Neural progenitor cell (in vitro differentiated cells): ENCODE data around the gene NOP10.

ENCODE experiments used
- EZH2 ChIP-seq: fragments of 200-600 bp; sonication (generic); IDR thresholded peaks from 2 replicates; pipeline ENCODE4 v1.6.1; 2017; ENCODE audit warnings: antibody characterized with exemption, mild to moderate bottlenecking, moderate library complexity
- TF ChIP-seq, protein P1 (sequence below): fragments of 200-600 bp; sonication (generic); IDR thresholded peaks from 2 replicates; pipeline ENCODE4 v1.5.1; 2017; ENCODE audit warnings: antibody characterized with exemption, mild to moderate bottlenecking

DNA sequence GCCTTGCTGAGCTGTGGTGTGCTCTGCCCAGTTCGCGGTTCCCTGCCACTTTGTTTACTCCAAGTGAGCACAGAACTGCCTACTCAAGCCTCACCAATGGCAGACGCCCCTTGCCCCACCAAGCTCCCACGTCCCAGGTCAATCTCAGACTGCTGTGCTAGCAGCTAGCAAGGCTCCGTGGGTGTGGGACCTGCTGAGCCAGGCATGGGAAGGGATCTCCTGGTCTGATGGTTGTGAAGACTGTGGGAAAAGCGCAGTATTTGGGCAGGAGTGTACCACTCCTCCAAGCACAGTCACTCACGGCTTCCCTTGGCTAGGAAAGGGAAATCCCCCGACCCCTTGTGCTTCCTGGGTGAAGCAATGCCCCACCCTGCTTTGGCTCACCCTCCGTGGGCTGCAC lies 50.3 kb downstream of the NOP10 start:
- TF ChIP-seq EZH2, result no peak
- TF ChIP-seq, protein P1, sequence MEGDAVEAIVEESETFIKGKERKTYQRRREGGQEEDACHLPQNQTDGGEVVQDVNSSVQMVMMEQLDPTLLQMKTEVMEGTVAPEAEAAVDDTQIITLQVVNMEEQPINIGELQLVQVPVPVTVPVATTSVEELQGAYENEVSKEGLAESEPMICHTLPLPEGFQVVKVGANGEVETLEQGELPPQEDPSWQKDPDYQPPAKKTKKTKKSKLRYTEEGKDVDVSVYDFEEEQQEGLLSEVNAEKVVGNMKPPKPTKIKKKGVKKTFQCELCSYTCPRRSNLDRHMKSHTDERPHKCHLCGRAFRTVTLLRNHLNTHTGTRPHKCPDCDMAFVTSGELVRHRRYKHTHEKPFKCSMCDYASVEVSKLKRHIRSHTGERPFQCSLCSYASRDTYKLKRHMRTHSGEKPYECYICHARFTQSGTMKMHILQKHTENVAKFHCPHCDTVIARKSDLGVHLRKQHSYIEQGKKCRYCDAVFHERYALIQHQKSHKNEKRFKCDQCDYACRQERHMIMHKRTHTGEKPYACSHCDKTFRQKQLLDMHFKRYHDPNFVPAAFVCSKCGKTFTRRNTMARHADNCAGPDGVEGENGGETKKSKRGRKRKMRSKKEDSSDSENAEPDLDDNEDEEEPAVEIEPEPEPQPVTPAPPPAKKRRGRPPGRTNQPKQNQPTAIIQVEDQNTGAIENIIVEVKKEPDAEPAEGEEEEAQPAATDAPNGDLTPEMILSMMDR, result no peak
